GM23338 (cell line): ENCODE results near the gene C1R. TPM values are rescaled to one million over a fixed set of nuclear protein-coding genes. Genes with fewer than 3 reads are reported as not detected.

Source experiments
- ATAC-seq: fragments of 200-7000 bp; cut with Tn5 transposase; 3 replicates; pipeline ENCODE4 v1.9.1; 2020
- DNase-seq: peaks from one replicate; pipeline ENCODE4 v3.0.0-alpha.2; 2015; ENCODE audit warnings: low spot score
- H2AFZ ChIP-seq: fragments of 200-600 bp; sonication (generic); 2 replicates; pipeline ENCODE4 v1.8.0; 2016; ENCODE audit warnings: antibody characterized with exemption, mild to moderate bottlenecking, moderate library complexity
- H3F3A ChIP-seq: fragments of 200-600 bp; sonication (generic); replicated peaks from 2 replicates; pipeline ENCODE4 v1.8.0; 2017; ENCODE audit warnings: antibody characterized with exemption, mixed run types, low read depth
- H3K27ac ChIP-seq: fragments of 200-600 bp; sonication (generic); 2 replicates; pipeline ENCODE4 v1.6.1; 2016; ENCODE audit warnings: low read depth
- H3K27me3 ChIP-seq: fragments of 200-600 bp; sonication (generic); 2 replicates; pipeline ENCODE4 v1.8.0; 2016; ENCODE audit warnings: mild to moderate bottlenecking, mixed run types, moderate library complexity; ENCODE audit not compliant: insufficient read depth
- H3K36me3 ChIP-seq: fragments of 200-600 bp; sonication (generic); 2 replicates; pipeline ENCODE4 v1.8.0; 2016; ENCODE audit warnings: mild to moderate bottlenecking; ENCODE audit not compliant: insufficient read depth
- H3K4me1 ChIP-seq: fragments of 200-600 bp; sonication (generic); 2 replicates; pipeline ENCODE4 v1.8.0; 2016; ENCODE audit warnings: mild to moderate bottlenecking, moderate library complexity; ENCODE audit not compliant: insufficient read depth
- H3K4me2 ChIP-seq: fragments of 200-600 bp; sonication (generic); 2 replicates; pipeline ENCODE4 v1.7.1; 2017; ENCODE audit warnings: mixed run types
- H3K4me3 ChIP-seq: fragments of 200-600 bp; sonication (generic); 2 replicates; pipeline ENCODE4 v1.6.1; 2016; ENCODE audit warnings: mixed run types
- H3K79me2 ChIP-seq: fragments of 200-600 bp; sonication (generic); replicated peaks from 2 replicates; pipeline ENCODE4 v1.8.0; 2017; ENCODE audit warnings: mild to moderate bottlenecking; ENCODE audit not compliant: insufficient read depth
- H3K9me2 ChIP-seq: fragments of 200-600 bp; sonication (generic); 2 replicates; pipeline ENCODE4 v1.8.0; 2017; ENCODE audit not compliant: insufficient read depth
- H4K20me1 ChIP-seq: fragments of 200-600 bp; sonication (generic); replicated peaks from 2 replicates; pipeline ENCODE4 v1.8.0; 2017; ENCODE audit warnings: mild to moderate bottlenecking; ENCODE audit not compliant: insufficient read depth
- H3K27ac Mint-ChIP-seq: 2 replicates; pipeline ENCODE4 v1.8.0; 2020; ENCODE audit warnings: inconsistent platforms, mild to moderate bottlenecking, moderate library complexity, mixed read lengths
- H3K27me3 Mint-ChIP-seq: 3 replicates; pipeline ENCODE4 v1.8.0; 2022; ENCODE audit warnings: low read depth, mild to moderate bottlenecking, moderate library complexity, mixed read lengths, inconsistent platforms; ENCODE audit not compliant: insufficient read depth, poor library complexity
- H3K36me3 Mint-ChIP-seq: 3 replicates; pipeline ENCODE4 v1.8.0; 2021; ENCODE audit warnings: low read depth, mild to moderate bottlenecking, inconsistent platforms, moderate library complexity, mixed read lengths
- H3K4me1 Mint-ChIP-seq: 3 replicates; pipeline ENCODE4 v1.8.0; 2020; ENCODE audit warnings: mild to moderate bottlenecking, inconsistent platforms, mixed read lengths
- H3K4me3 Mint-ChIP-seq: 3 replicates; pipeline ENCODE4 v1.8.0; 2021; ENCODE audit warnings: moderate library complexity, mild to moderate bottlenecking, inconsistent platforms, mixed read lengths
- H3K9me3 Mint-ChIP-seq: 3 replicates; pipeline ENCODE4 v1.8.0; 2020; ENCODE audit warnings: moderate library complexity, mild to moderate bottlenecking, inconsistent platforms, mixed read lengths
- CREB1 ChIP-seq: fragments of 250-450 bp; sonication (Bioruptor Pico); IDR thresholded peaks from 2 replicates; pipeline ENCODE4 v1.5.0; 2020; ENCODE audit warnings: low read depth, mild to moderate bottlenecking, moderate library complexity
- EZH2 ChIP-seq: fragments of 200-600 bp; sonication (generic); IDR thresholded peaks from one replicate; pipeline ENCODE4 v1.8.0; 2017; ENCODE audit warnings: antibody characterized with exemption, mild to moderate bottlenecking, low read depth; ENCODE audit not compliant: unreplicated experiment
- EZH2phosphoT487 ChIP-seq: fragments of 200-600 bp; sonication (generic); IDR thresholded peaks from one replicate; pipeline ENCODE4 v1.8.1; 2018; ENCODE audit warnings: antibody characterized with exemption; ENCODE audit not compliant: unreplicated experiment
- JUNB ChIP-seq: IDR thresholded peaks from one replicate; pipeline ENCODE4 v1.6.1; 2016; ENCODE audit warnings: antibody characterized with exemption; ENCODE audit not compliant: unreplicated experiment
- NANOG ChIP-seq: IDR thresholded peaks from 2 replicates; pipeline ENCODE4 v1.6.1; 2016; ENCODE audit warnings: antibody characterized with exemption, borderline replicate concordance
- POLR2AphosphoS5 ChIP-seq: IDR thresholded peaks from 2 replicates; pipeline ENCODE4 v1.6.1; 2016; ENCODE audit warnings: antibody characterized with exemption, low read depth
- STAT1 ChIP-seq: IDR thresholded peaks from one replicate; pipeline ENCODE4 v1.6.1; 2016; ENCODE audit warnings: antibody characterized with exemption; ENCODE audit not compliant: unreplicated experiment
- ZNF114 ChIP-seq: fragments of 250-450 bp; sonication (Bioruptor Pico); IDR thresholded peaks from 2 replicates; pipeline ENCODE4 v1.5.0; 2020; ENCODE audit warnings: mild to moderate bottlenecking, moderate library complexity
- ZNF331 ChIP-seq: fragments of 250-450 bp; sonication (Bioruptor Pico); IDR thresholded peaks from 2 replicates; pipeline ENCODE4 v1.5.0; 2020; ENCODE audit warnings: low read depth, mild to moderate bottlenecking, moderate library complexity
- polyA plus RNA-seq: library from polyadenylated mRNA; unstranded; fragments of >200 nt; fragmentation: Nextera tagmentation; extraction: Ambion mirVana; gene quantifications from 2 replicates; pipeline ENCODE4 v1.2.1, GENCODE V29; 2016
- total RNA-seq: library from RNA; depleted of rRNA; stranded (reverse); fragments of >200 nt; shearing (Covaris generic); gene quantifications from 2 replicates; pipeline ENCODE4 v1.2.3, GENCODE V29; 2014
- TF ChIP-seq, protein P1 (sequence below): IDR thresholded peaks from one replicate; pipeline ENCODE4 v1.6.1; 2018; ENCODE audit warnings: antibody characterized with exemption; ENCODE audit not compliant: unreplicated experiment
- TF ChIP-seq, protein P2 (sequence below): IDR thresholded peaks from 2 replicates; pipeline ENCODE4 v1.6.1; 2016; ENCODE audit warnings: antibody characterized with exemption
- TF ChIP-seq, protein P3 (sequence below): fragments of 250-450 bp; sonication (Bioruptor Pico); IDR thresholded peaks from 2 replicates; pipeline ENCODE4 v1.5.0; 2020; ENCODE audit warnings: mild to moderate bottlenecking, moderate library complexity
- TF ChIP-seq, protein P4 (sequence below), 2 experiments: fragments of 200-600 bp in 1 of 2; sonication (generic) in 1 of 2; conservative IDR thresholded peaks; 2 replicates each; pipeline versions ENCODE4 v1.5.1 to v1.6.1; 2016 to 2017; ENCODE audit warnings: antibody characterized with exemption in 2 of 2, low read depth in 2 of 2, mild to moderate bottlenecking in 2 of 2, moderate library complexity in 1 of 2

Gene C1R
- total and polyA plus RNA-seq, 2 experiments from 2014 or later, result 6.4 to 8.8 TPM

DNA sequence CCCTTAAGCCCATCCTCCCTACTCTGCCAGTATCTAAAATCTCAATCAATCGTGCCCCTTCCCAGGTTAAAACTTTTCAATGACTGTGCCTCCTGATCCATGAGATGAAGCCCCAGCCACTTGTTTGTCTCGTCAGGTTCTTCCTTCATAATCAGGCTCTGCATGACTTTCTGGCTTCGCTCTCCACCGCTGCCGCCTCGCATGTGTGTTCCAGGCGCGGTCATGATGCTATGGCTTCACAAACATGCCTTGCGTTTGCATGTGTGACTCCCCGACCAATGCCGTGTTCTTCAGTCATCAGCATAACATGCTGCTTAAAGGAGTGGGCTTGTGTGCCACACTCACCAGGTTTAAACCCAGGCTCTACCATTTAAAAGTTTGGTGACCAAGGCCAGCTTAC is 21.8 kb upstream of the C1R start:
- no peak overlapping the region for H2AFZ ChIP-seq
- TF ChIP-seq, protein P1, sequence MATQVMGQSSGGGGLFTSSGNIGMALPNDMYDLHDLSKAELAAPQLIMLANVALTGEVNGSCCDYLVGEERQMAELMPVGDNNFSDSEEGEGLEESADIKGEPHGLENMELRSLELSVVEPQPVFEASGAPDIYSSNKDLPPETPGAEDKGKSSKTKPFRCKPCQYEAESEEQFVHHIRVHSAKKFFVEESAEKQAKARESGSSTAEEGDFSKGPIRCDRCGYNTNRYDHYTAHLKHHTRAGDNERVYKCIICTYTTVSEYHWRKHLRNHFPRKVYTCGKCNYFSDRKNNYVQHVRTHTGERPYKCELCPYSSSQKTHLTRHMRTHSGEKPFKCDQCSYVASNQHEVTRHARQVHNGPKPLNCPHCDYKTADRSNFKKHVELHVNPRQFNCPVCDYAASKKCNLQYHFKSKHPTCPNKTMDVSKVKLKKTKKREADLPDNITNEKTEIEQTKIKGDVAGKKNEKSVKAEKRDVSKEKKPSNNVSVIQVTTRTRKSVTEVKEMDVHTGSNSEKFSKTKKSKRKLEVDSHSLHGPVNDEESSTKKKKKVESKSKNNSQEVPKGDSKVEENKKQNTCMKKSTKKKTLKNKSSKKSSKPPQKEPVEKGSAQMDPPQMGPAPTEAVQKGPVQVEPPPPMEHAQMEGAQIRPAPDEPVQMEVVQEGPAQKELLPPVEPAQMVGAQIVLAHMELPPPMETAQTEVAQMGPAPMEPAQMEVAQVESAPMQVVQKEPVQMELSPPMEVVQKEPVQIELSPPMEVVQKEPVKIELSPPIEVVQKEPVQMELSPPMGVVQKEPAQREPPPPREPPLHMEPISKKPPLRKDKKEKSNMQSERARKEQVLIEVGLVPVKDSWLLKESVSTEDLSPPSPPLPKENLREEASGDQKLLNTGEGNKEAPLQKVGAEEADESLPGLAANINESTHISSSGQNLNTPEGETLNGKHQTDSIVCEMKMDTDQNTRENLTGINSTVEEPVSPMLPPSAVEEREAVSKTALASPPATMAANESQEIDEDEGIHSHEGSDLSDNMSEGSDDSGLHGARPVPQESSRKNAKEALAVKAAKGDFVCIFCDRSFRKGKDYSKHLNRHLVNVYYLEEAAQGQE, result no peak
- no peak for TF ChIP-seq POLR2AphosphoS5
- no peak for TF ChIP-seq NANOG
- TF ChIP-seq CREB1, result no peak
- TF ChIP-seq, protein P2, sequence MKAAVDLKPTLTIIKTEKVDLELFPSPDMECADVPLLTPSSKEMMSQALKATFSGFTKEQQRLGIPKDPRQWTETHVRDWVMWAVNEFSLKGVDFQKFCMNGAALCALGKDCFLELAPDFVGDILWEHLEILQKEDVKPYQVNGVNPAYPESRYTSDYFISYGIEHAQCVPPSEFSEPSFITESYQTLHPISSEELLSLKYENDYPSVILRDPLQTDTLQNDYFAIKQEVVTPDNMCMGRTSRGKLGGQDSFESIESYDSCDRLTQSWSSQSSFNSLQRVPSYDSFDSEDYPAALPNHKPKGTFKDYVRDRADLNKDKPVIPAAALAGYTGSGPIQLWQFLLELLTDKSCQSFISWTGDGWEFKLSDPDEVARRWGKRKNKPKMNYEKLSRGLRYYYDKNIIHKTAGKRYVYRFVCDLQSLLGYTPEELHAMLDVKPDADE, result no peak
- TF ChIP-seq ZNF114 (CRISPR knock-in tag), result no peak
- TF ChIP-seq, protein P3, sequence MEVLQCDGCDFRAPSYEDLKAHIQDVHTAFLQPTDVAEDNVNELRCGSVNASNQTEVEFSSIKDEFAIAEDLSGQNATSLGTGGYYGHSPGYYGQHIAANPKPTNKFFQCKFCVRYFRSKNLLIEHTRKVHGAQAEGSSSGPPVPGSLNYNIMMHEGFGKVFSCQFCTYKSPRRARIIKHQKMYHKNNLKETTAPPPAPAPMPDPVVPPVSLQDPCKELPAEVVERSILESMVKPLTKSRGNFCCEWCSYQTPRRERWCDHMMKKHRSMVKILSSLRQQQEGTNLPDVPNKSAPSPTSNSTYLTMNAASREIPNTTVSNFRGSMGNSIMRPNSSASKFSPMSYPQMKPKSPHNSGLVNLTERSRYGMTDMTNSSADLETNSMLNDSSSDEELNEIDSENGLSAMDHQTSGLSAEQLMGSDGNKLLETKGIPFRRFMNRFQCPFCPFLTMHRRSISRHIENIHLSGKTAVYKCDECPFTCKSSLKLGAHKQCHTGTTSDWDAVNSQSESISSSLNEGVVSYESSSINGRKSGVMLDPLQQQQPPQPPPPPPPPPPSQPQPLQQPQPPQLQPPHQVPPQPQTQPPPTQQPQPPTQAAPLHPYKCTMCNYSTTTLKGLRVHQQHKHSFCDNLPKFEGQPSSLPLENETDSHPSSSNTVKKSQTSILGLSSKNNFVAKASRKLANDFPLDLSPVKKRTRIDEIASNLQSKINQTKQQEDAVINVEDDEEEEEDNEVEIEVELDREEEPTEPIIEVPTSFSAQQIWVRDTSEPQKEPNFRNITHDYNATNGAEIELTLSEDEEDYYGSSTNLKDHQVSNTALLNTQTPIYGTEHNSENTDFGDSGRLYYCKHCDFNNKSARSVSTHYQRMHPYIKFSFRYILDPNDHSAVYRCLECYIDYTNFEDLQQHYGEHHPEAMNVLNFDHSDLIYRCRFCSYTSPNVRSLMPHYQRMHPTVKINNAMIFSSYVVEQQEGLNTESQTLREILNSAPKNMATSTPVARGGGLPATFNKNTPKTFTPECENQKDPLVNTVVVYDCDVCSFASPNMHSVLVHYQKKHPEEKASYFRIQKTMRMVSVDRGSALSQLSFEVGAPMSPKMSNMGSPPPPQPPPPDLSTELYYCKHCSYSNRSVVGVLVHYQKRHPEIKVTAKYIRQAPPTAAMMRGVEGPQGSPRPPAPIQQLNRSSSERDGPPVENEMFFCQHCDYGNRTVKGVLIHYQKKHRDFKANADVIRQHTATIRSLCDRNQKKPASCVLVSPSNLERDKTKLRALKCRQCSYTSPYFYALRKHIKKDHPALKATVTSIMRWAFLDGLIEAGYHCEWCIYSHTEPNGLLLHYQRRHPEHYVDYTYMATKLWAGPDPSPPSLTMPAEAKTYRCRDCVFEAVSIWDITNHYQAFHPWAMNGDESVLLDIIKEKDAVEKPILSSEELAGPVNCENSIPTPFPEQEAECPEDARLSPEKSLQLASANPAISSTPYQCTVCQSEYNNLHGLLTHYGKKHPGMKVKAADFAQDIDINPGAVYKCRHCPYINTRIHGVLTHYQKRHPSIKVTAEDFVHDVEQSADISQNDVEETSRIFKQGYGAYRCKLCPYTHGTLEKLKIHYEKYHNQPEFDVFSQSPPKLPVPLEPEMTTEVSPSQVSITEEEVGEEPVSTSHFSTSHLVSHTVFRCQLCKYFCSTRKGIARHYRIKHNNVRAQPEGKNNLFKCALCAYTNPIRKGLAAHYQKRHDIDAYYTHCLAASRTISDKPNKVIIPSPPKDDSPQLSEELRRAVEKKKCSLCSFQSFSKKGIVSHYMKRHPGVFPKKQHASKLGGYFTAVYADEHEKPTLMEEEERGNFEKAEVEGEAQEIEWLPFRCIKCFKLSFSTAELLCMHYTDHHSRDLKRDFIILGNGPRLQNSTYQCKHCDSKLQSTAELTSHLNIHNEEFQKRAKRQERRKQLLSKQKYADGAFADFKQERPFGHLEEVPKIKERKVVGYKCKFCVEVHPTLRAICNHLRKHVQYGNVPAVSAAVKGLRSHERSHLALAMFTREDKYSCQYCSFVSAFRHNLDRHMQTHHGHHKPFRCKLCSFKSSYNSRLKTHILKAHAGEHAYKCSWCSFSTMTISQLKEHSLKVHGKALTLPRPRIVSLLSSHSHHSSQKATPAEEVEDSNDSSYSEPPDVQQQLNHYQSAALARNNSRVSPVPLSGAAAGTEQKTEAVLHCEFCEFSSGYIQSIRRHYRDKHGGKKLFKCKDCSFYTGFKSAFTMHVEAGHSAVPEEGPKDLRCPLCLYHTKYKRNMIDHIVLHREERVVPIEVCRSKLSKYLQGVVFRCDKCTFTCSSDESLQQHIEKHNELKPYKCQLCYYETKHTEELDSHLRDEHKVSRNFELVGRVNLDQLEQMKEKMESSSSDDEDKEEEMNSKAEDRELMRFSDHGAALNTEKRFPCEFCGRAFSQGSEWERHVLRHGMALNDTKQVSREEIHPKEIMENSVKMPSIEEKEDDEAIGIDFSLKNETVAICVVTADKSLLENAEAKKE (CRISPR knock-in tag), result no peak
- no peak for TF ChIP-seq ZNF331 (CRISPR knock-in tag)
- TF ChIP-seq, protein P4, sequence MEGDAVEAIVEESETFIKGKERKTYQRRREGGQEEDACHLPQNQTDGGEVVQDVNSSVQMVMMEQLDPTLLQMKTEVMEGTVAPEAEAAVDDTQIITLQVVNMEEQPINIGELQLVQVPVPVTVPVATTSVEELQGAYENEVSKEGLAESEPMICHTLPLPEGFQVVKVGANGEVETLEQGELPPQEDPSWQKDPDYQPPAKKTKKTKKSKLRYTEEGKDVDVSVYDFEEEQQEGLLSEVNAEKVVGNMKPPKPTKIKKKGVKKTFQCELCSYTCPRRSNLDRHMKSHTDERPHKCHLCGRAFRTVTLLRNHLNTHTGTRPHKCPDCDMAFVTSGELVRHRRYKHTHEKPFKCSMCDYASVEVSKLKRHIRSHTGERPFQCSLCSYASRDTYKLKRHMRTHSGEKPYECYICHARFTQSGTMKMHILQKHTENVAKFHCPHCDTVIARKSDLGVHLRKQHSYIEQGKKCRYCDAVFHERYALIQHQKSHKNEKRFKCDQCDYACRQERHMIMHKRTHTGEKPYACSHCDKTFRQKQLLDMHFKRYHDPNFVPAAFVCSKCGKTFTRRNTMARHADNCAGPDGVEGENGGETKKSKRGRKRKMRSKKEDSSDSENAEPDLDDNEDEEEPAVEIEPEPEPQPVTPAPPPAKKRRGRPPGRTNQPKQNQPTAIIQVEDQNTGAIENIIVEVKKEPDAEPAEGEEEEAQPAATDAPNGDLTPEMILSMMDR (conservative IDR thresholded peaks at IDR 0.05; ENCODE audit: low read depth in 2 of 2), result no peak
- TF ChIP-seq STAT1, result no peak
- TF ChIP-seq EZH2phosphoT487, result no peak
- TF ChIP-seq EZH2, result no peak
- TF ChIP-seq JUNB, result no peak
- H3K4me3 ChIP-seq, result no peak overlapping the region
- Mint-ChIP-seq H3K4me3 (no peak overlapping the region), H3K9me3 (no peaks in the 10 kb centered on the region), H3K27ac (no peak overlapping the region), H3K36me3 (no peaks in the 10 kb centered on the region), H3K4me1 (peaks cover 9% of the 10 kb centered on the region), H3K27me3 (peaks cover 10% of the 10 kb centered on the region)
- H3K79me2 ChIP-seq, result no peaks in the 10 kb centered on the region
- no peaks in the 10 kb centered on the region for H3F3A ChIP-seq
- peaks cover 6% of the 10 kb centered on the region for H3K4me1 ChIP-seq
- no peaks in the 10 kb centered on the region for H3K9me2 ChIP-seq
- no peaks in the 10 kb centered on the region for H4K20me1 ChIP-seq
- no peak for DNase-seq
- H3K27me3 ChIP-seq, result no peaks in the 10 kb centered on the region
- ATAC-seq, result no peak
- H3K4me2 ChIP-seq, result no peak overlapping the region
- no peaks in the 10 kb centered on the region for H3K36me3 ChIP-seq
- no peak overlapping the region for H3K27ac ChIP-seq
